PC-9 (cell line): Measurements from ENCODE around the gene PHRF1. TPM values are rescaled to one million over a fixed set of nuclear protein-coding genes. Genes with fewer than 3 reads are reported as not detected.

Source experiments
- BruUV-seq: library from RNA; stranded (reverse); fragments of 400-500 nt; replicated peaks from 2 replicates; lab custom pipeline; 2021; lab: Mats Ljungman, UMichigan
- CTCF ChIA-PET: fragments of 300-600 bp; sonication (Branson Sonifier 250); formaldehyde crosslinking; loops from one replicate; lab custom pipeline; 2022; ENCODE audit warnings: antibody characterized with exemption; lab: Charles Lee
- POLR2A ChIA-PET: fragments of 300-600 bp; sonication (Branson Sonifier 250); formaldehyde crosslinking; loops from one replicate; lab custom pipeline; 2022; ENCODE audit warnings: antibody characterized with exemption; ENCODE audit not compliant: unreplicated experiment; lab: Charles Lee
- DNase-seq, 2 experiments: peaks; one replicate each; pipeline versions ENCODE4 v3.0.0 to v3.0.0-alpha.2; 2015 to 2022; ENCODE audit warnings: mixed read lengths in 1 of 2
- H2AFZ ChIP-seq: fragments of 200-600 bp; sonication (generic); 2 replicates; pipeline ENCODE4 v1.8.1; 2017; ENCODE audit warnings: antibody characterized with exemption
- H3F3A ChIP-seq: fragments of 200-600 bp; sonication (generic); 2 replicates; pipeline ENCODE4 v1.8.1; 2017; ENCODE audit warnings: antibody characterized with exemption, mild to moderate bottlenecking, low read depth; ENCODE audit not compliant: insufficient read depth
- H3K27ac ChIP-seq: fragments of 200-600 bp; sonication (generic); 2 replicates; pipeline ENCODE4 v1.6.1; 2016; ENCODE audit warnings: mixed run types
- H3K27me3 ChIP-seq: fragments of 200-600 bp; sonication (generic); 2 replicates; pipeline ENCODE4 v1.6.1; 2016; ENCODE audit warnings: low read depth, mixed run types; ENCODE audit not compliant: insufficient read depth
- H3K36me3 ChIP-seq: fragments of 200-600 bp; sonication (generic); 2 replicates; pipeline ENCODE4 v1.6.1; 2016; ENCODE audit warnings: low read depth, mixed run types
- H3K4me1 ChIP-seq: fragments of 200-600 bp; sonication (generic); replicated peaks from 2 replicates; pipeline ENCODE4 v1.6.1; 2016; ENCODE audit warnings: mixed run types; ENCODE audit not compliant: insufficient read depth
- H3K4me2 ChIP-seq: fragments of 200-600 bp; sonication (generic); 2 replicates; pipeline ENCODE4 v1.6.1; 2017; ENCODE audit warnings: mixed run types
- H3K4me3 ChIP-seq: fragments of 200-600 bp; sonication (generic); 2 replicates; pipeline ENCODE4 v1.6.1; 2016; ENCODE audit warnings: mixed run types
- H3K79me2 ChIP-seq: fragments of 200-600 bp; sonication (generic); 2 replicates; pipeline ENCODE4 v1.6.1; 2017; ENCODE audit warnings: low read depth, mixed run types
- H3K9me2 ChIP-seq: fragments of 200-600 bp; sonication (generic); 2 replicates; pipeline ENCODE4 v1.8.1; 2017; ENCODE audit warnings: mild to moderate bottlenecking; ENCODE audit not compliant: insufficient read depth
- H3K9me3 ChIP-seq: fragments of 200-600 bp; sonication (generic); 2 replicates; pipeline ENCODE4 v1.8.1; 2016; ENCODE audit warnings: low read depth; ENCODE audit not compliant: insufficient read depth
- H4K20me1 ChIP-seq: fragments of 200-600 bp; sonication (generic); 2 replicates; pipeline ENCODE4 v1.8.1; 2017; ENCODE audit not compliant: insufficient read depth
- CTCF ChIP-seq: fragments of 200-600 bp; sonication (generic); conservative IDR thresholded peaks from 2 replicates; pipeline ENCODE4 v1.6.1; 2017; ENCODE audit warnings: mixed run types, antibody characterized with exemption, mild to moderate bottlenecking, moderate library complexity
- EZH2 ChIP-seq: fragments of 200-600 bp; sonication (generic); IDR thresholded peaks from 2 replicates; pipeline ENCODE4 v1.8.0; 2017; ENCODE audit warnings: antibody characterized with exemption, low read depth
- intact Hi-C: fragments of 100-400 bp; cut with micrococcal nuclease; formaldehyde crosslinking; loops from one replicate; pipeline ENCODE4 v1.10.0; 2022; ENCODE audit not compliant: unreplicated experiment
- total RNA-seq: library from RNA; stranded (reverse); gene quantifications from 2 replicates; pipeline ENCODE4 v1.2.3, GENCODE V29; 2021

The PHRF1 gene
- total RNA-seq, 1 experiment from 2014 or later: 21.7 TPM

DNA sequence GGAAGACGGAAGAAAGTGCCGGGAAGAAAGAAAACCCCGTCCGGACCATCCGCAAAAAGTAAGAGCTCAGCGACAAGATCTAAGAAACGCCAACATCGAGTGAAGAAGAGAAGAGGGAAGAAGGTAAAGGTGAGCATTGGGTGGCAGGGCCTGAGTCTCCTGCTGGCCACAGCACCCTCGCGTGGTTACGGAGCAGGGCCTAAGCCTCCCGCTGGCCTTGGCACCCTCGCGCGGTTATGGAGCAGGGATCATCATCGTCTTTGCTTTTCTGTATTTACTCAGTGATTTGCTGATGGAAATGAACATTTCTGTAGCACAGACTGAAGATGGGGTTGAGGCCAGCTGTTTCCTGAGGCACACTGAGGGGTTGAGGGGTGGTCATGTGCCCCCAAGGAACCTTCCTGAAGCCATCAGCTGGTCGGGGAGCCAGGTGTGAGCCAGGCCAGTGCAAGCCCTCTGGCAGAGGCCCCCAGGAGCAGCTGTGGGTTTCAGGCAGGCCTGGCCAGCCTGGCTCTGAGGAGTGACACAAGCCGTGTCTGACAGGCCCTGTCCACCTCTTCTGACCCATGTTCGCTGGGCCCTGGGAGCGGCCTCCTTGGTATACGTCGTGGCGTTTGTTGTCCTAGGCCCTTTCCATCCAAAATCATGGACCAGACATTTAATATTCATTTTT, 25.4 kb downstream of the PHRF1 start:
- H3K4me3 ChIP-seq: no peak overlapping the region
- no peak overlapping the region for H3K27ac ChIP-seq
- no peaks in the 10 kb centered on the region for H3K9me3 ChIP-seq
- no peaks in the 10 kb centered on the region; the same call in 1 of the 2 replicates for H4K20me1 ChIP-seq
- DNase-seq: no peak
- no peaks in the 10 kb centered on the region for H3K9me2 ChIP-seq
- no peak overlapping the region for H3K4me2 ChIP-seq
- BruUV-seq: no TSS peak
- H3K79me2 ChIP-seq: no peaks in the 10 kb centered on the region
- H3K4me1 ChIP-seq: no peaks in the 10 kb centered on the region
- POLR2A ChIA-PET: no interaction called here
- no peaks in the 10 kb centered on the region for H3K36me3 ChIP-seq
- TF ChIP-seq EZH2 (no peak), CTCF (no peak)
- no peaks in the 10 kb centered on the region for H3F3A ChIP-seq
- no peak overlapping the region for H2AFZ ChIP-seq
- intact Hi-C loops: no loop called here
- CTCF ChIA-PET: no interaction called here
- no peaks in the 10 kb centered on the region for H3K27me3 ChIP-seq

GRCh38 chr11:603154-603553, 26.9 kb downstream of the PHRF1 start:
- Histone ChIP-seq H3F3A (no peaks in the 10 kb centered on the region), H3K9me2 (no peaks in the 10 kb centered on the region), H3K4me2 (no peak overlapping the region), H2AFZ (no peak overlapping the region), H3K79me2 (no peaks in the 10 kb centered on the region), H3K4me3 (no peak overlapping the region), H3K27ac (no peak overlapping the region), H3K36me3 (no peaks in the 10 kb centered on the region), H3K4me1 (no peaks in the 10 kb centered on the region), H3K9me3 (no peaks in the 10 kb centered on the region), H4K20me1 (no peaks in the 10 kb centered on the region), H3K27me3 (no peaks in the 10 kb centered on the region)
- BruUV-seq: no TSS peak
- DNase-seq: no peak
- POLR2A ChIA-PET: no interaction called here
- intact Hi-C loops: no loop called here
- TF ChIP-seq CTCF: no peak
- TF ChIP-seq EZH2: no peak
- CTCF ChIA-PET: no interaction called here

DNA sequence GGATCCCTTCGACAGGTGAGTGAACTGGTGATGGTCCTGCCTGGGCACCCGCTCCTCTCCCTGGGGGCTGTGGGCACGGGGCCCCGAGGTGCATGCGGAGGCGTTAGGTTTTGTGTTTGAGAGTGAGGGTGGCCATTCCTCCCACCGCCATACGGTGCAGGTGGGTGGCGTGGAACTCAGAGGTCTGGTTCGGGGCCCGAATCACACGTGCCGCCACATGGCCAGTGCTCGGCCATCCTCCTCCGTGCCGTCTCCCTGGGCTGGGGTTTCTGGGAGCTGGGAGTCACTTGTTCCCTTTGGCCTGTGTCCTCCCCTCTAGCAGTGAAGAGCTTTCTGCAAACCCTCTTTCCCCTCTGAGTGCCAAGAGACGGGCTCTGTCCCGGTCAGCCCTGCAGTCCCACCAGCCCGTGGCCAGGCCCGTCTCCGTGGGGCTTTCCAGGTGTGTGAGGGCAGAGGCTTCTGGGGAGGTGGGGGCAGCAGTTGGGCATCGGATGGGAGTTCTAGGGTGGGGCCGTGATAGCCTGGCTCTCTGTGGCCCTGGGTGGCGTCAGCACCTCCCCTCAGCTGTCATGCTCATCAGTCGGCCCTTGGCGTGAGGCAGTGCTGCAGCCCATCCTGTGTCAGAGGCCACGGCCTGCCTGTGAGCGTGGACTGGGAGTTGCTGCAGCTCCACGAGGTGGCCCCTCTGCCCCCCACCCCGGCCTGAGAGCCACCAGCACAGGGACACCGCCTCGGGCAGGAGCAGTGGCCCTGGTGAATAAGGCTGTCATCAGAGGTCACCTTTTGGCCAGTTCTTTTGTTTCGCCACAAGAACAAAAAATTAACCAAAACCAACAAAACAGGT, 29.2 kb downstream of the PHRF1 start:
- DNase-seq: no peak
- no peaks in the 10 kb centered on the region for H3K9me2 ChIP-seq
- H3K4me3 ChIP-seq: no peak overlapping the region
- ChIA-PET CTCF (no interaction called here), POLR2A (no interaction called here)
- no peaks in the 10 kb centered on the region for H3K9me3 ChIP-seq
- H3K27ac ChIP-seq: no peak overlapping the region
- TF ChIP-seq EZH2 (no peak), CTCF (no peak)
- H3F3A ChIP-seq: no peaks in the 10 kb centered on the region
- no peaks in the 10 kb centered on the region for H3K27me3 ChIP-seq
- no peaks in the 10 kb centered on the region for H4K20me1 ChIP-seq
- no peak overlapping the region for H2AFZ ChIP-seq
- H3K4me1 ChIP-seq: no peaks in the 10 kb centered on the region
- no peak overlapping the region for H3K4me2 ChIP-seq
- no peaks in the 10 kb centered on the region for H3K36me3 ChIP-seq
- no peaks in the 10 kb centered on the region for H3K79me2 ChIP-seq
- intact Hi-C loops: no loop called here
- BruUV-seq: no TSS peak
